HG03571 (cell line): ENCODE data around the gene TRERF1.

Experiments
- ATAC-seq: cut with Tn5 transposase; IDR thresholded peaks from one replicate; pipeline ENCODE4 v1.9.1; 2021; ENCODE audit not compliant: unreplicated experiment

TRERF1 gene

GRCh38 chr6:42313941-42314570 lies 137.7 kb downstream of the TRERF1 start:
- no peak for ATAC-seq

- ATAC-seq: no peak
Observed at GRCh38 chr6:42313038-42313437, 138.7 kb downstream of the TRERF1 start.

DNA sequence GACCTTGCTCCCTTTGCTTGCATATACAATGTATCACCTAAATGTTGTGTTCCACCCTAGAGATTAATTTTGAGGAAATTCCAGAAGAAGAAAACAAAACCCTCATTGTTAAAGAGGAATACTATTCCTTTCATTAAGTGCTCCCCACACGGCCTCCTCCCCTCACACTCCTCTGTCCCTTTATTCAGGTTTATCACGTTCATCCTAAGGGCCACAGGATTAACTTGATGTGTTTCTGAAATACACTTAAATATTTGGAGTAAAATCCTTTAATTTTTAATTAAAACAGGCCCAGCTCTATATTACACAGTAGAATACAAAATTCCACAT lies 144.6 kb downstream of the TRERF1 start:
- ATAC-seq: no peak

DNA sequence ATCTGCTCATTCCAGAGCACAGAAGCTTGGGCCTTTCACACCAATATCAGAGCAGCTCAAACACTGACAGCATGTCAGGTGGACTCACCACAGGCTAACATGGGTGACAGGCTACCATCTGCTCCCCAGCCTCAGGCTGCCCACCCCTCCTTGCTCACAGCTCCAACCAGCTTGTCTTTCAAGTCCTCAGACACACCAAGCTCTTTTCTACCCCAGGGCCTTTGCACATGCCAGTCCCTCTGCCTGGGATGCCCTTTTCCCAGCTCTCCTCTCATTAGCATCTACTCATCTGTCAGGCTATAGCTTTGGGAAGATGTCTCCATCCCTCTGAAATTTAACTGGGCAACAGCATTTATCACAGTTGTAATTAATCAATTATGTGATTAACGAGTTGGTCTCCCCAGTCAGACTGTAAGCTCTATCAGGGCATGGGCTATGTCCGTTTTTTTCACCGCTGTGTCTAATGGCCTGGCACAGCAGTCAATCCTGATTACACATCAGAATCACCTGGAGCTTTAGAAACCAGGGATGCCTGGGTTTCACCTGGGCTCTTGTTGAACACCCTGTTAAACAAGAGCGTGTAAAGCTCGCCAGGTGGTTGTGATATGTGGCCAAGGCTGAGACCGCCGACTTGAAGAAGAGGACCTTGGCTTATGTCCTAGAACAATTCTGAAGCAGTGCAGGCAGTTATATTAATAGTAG lies 145.1 kb downstream of the TRERF1 start:
- no peak for ATAC-seq

DNA sequence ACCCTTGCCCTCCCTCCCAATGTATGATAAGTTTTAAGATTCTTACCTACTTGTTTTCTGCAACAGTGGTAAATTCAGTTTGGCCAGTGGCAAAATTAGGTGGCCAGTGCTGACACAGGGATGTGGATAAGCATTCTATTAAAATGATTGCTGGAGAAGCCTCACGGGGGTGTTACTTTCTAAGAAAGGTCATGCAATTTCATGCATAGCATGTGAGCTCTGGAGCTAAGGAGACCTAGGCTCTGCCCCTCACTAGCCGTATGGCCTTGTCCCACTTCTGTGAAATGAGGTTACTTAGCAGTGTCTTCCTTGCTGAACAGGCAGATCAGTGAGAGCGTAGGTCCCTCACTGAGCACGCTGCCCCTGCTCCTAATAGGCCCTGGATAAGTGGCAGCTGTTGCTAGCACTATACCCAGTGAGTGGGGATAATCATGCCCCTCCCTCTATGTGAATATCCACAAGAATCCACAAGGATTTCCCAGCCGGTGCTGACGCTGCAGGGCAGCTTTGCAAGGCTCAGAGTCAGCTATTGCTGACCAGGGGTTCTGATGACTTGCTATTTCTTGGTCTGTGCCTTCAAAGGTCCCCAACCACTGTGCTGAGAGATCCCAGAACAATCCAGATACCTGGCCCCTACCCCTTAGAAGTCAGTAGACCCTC lies 147.5 kb downstream of the TRERF1 start:
- ATAC-seq: no peak

- ATAC-seq: no peak
Observed at GRCh38 chr6:42302411-42302810, 149.3 kb downstream of the TRERF1 start.

DNA sequence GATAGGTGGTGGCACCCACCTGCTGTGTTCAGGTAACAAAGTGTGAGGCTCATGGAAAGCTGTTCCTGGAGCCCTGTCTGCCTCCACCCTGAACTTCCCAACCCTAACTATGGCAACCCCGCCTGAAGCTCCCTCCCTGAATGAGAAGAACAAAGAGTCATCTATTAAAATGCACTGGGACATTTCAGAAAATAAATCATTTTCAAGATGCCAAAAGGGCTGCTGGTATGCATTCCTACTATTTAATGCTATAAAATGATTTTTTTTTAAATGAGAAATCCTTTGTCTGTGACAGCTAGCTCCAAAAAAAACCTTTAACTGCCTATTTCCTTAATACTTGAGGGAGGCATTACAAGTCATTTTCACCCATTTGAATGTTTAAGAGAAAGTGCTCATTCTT lies 149.7 kb downstream of the TRERF1 start:
- ATAC-seq: no peak

DNA sequence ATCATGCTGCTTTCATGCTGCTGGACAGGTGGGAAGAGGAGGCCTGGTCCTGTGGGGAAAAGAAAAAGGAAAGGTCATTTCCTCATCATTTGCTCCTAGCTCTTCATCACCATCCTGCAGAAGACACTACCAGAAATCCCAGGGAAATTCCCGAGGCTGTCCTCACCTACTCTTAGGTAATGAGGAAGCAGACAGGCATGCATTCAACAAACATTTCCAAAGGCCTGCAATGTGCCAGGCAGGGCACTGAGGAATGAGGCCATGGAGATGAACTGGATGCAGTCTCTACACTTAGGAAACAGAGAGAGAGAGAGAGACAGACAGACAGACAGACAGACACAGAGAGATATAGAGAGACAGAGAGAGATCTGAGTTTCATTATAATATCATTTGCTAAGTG lies 151.0 kb downstream of the TRERF1 start:
- ATAC-seq: no peak

GRCh38 chr6:42300185-42300584 lies 151.5 kb downstream of the TRERF1 start:
- ATAC-seq: no peak

GRCh38 chr6:42297661-42298060 lies 154.1 kb downstream of the TRERF1 start:
- ATAC-seq: no peak

- ATAC-seq: no peak
Observed at GRCh38 chr6:42296614-42297013, 155.1 kb downstream of the TRERF1 start.

DNA sequence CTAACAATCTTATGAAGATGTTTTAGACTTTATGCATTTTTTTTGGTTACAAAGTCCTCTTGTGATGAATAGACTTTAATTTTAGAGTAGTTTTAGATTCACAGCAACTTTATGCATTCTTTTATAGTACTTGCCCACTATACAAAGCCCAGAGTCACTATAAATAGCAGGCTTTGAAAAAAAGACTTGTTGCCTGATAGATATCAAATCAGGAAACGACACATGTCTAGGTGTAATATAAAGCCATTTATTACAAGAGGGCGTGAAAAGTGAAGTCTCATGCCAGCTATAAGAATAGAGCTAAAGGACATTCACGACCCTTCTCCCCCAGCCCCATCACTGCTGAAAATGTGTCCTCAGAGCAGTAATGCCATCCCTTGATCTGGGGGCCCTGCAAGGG lies 156.0 kb downstream of the TRERF1 start:
- no peak for ATAC-seq

DNA sequence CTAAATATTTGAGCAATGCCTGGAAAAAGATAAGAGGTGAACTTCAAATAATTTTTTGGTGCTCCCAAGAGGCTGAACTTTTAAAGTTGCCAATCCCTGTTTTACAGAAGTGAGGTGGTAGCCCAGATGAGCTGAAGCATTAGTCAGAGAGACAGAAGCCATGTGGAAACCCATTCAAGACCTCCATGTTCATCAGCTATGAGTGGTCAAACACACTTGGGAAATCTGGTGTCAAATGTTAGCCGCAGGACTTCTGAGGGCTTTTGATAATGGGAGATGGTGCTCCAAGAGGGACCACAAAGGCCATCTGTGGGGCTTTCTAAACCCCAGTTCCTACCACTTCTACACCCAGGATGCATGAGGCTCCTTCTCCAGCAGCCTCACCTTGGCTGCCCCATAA lies 156.5 kb downstream of the TRERF1 start:
- ATAC-seq: no peak

DNA sequence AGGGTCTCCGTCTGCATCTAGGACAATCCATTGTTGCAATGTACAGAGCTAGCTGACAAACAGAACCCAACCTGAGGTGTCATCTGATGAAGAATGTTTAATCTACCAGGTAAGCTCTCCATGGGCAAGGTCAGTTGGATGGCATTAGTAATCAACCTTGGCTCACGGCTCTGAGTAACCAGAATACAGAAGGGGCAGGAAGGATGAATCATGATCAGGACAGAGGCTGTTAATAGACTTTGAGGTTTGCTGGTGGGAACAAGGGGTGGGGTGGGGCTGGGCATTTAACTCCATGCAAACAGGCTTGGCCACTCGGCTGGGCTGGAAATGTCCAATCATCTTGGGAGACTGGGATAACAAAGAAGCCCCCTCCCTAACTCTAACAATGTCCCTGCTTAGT lies 157.0 kb downstream of the TRERF1 start:
- ATAC-seq: no peak

DNA sequence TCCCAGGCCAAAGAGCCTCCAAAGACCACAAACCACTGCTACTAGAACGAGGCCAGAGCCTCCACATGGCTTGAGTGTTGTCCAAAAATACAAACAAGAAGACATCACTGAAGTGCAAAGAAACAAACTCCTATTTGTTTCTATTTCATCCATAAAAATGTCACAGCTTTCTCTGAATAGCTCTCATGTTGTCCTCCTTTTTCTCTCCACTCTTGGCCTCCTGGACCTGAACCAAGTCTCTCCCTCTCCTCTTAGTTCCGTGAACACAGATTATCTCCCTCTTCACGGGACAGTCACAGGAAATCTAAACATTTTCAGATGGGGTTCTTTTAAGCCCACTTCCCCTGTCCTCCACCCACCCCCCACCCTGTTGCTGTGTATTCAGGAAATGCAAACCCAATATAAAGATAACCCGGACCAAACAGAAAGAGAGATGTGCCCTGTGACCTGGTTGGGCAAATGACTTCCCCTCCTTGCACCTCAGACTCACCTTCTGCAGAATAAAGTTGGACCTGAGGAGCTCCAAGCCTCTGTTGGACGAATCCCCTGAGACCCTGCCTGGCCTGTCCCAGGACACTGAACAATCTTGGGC lies 158.2 kb downstream of the TRERF1 start:
- ATAC-seq: no peak

GRCh38 chr6:42292004-42292740 lies 159.6 kb downstream of the TRERF1 start:
- no peak for ATAC-seq

DNA sequence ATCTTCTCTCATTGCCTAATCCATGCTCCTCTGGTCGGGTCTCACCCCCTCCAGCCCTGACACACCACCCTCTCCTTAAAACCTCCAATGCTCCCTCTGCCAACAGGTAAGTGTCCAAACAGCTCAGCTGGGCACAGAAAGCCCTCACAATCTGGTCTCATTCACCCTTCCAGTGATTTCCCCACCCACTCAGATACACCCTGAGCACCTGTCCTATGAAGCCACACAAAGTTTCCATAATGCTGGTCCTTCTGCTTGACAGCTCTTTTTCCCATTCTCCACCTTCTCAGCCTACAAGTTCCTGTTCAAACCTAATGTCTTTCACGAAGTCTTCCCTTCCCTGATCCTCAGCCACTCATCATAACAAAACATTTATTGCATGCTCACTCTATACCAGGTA lies 164.0 kb downstream of the TRERF1 start:
- ATAC-seq: no peak

DNA sequence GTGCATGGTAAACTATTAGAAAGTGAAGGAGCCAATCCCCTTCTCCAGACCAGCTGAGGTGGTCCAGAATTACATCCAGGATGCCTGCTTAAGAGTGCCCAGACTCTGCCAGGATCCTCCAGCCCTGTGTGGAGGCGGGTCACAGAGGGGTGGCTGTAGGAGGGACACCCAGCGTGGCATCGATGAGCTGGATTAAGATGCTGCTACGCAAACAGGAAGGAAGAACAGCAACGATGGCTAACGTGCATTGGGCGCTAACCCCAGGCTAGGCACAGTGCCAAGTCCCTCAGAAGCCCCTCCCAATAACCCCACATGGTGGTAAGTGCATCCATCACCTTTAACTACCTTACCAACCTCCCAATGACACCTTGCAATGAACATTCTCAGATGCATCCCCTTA lies 170.2 kb downstream of the TRERF1 start:
- ATAC-seq: no peak

DNA sequence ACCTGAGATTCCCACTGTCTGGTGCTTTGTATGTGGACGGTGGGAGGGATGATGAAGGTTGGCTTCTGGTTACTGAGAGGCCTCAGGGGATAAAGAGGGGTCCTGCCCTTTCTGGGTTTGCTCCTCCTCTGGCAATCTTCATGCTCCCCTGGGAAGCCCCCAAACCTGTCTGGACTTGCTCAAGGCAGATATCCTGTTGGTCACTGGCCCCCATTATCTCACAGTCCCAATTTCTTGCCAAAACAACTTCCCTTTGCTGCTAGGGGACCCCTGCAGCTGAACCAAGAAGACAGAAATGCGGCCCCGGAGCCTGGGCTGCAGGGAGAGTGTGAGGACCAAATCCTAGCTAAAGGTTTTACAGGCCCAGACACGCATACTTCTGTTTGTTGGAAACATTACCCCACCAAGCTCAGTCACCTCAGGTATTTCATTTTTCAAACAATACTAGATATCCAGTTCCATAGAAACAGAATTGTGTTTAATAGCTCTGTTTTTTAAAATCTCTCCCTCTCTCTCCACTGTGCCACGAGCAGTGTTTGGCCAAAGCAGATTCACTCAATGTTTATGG lies 170.7 kb downstream of the TRERF1 start:
- no peak for ATAC-seq

DNA sequence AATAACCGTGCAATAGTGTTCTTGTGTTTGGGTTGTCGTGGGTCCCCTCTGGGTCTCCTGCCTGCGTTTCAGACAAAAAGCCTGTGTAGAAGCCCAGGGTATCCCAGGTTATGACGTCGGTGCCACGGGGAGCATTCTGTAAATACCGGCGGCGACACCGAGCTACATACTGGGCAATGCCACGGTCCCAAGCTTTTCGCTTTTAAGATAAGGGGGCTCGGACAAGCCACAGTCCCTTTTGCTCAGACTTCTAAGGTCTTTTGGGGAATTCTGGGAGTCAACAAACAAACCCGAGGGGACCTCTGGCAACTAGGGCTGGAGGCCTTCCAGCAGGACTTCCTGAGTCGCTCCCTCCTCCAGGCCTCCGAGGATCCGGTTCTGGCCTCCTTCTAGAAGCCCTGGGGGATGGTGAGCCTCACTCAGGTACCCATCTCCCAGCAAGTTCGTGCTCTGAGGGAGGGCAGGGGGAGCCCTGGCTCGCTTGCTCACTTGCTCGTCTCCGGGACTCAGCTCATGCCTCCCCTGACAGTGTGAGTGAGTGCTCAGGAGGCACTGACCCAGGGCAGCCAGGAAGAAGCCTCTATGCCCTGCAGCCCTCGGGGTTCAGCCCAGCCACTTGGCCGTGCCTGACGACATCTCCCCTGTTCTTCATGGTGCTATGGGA lies 171.6 kb downstream of the TRERF1 start:
- ATAC-seq: no peak
